ENCODE results near the gene PPWD1.

DNA sequence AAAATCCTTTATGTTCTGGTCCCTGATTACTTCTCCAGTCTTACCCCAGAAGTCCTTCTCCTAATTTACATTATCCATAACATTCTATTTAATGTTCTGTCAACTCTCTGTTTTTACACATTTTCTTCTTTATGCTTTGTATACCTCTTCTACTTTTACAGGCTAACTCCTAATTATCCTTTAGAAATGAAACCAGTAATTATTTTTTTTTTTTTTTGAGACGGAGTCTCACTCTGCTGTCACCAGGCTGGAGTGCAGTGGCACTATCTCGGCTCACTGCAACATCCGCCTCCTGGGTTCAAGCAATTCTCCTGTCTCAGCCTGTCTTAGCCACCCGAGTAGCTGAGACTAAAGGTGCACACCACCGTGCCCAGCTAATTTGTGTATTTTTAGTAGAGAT is 9.2 kb upstream of the PPWD1 start:
- TF ChIP-seq POLR2A (IDR thresholded peaks at IDR 0.05) = no peak
- TF ChIP-seq, protein P1, sequence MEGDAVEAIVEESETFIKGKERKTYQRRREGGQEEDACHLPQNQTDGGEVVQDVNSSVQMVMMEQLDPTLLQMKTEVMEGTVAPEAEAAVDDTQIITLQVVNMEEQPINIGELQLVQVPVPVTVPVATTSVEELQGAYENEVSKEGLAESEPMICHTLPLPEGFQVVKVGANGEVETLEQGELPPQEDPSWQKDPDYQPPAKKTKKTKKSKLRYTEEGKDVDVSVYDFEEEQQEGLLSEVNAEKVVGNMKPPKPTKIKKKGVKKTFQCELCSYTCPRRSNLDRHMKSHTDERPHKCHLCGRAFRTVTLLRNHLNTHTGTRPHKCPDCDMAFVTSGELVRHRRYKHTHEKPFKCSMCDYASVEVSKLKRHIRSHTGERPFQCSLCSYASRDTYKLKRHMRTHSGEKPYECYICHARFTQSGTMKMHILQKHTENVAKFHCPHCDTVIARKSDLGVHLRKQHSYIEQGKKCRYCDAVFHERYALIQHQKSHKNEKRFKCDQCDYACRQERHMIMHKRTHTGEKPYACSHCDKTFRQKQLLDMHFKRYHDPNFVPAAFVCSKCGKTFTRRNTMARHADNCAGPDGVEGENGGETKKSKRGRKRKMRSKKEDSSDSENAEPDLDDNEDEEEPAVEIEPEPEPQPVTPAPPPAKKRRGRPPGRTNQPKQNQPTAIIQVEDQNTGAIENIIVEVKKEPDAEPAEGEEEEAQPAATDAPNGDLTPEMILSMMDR (IDR thresholded peaks at IDR 0.05) = no peak
